Endothelial cell of umbilical vein (primary cell): Measurements from ENCODE around the gene IL36RN. TPM values are rescaled to one million over a fixed set of nuclear protein-coding genes. Genes with fewer than 3 reads are reported as not detected.

Experiments
- BruUV-seq: library from RNA; stranded (reverse); fragments of 400-500 nt; replicated peaks from 2 replicates; lab custom pipeline; 2021; lab: Mats Ljungman, UMichigan
- CTCF ChIA-PET: fragments of 300-600, 350-600 bp; sonication (Branson Sonifier 250); formaldehyde crosslinking; loops from one replicate; lab custom pipeline; 2021; ENCODE audit warnings: antibody characterized with exemption, inconsistent platforms; lab: Charles Lee
- POLR2A ChIA-PET: fragments of 300-600, 350-600 bp; sonication (Branson Sonifier 250); formaldehyde crosslinking; loops from one replicate; lab custom pipeline; 2021; ENCODE audit warnings: antibody characterized with exemption, inconsistent platforms; lab: Charles Lee
- DNase-seq: peaks from one replicate; pipeline ENCODE4 v3.0.0-alpha.2; 2011; ENCODE audit warnings: low read depth, low spot score
- FAIRE-seq: peaks from 2 replicates; lab custom pipeline; 2011; peaks lifted over from hg19 to GRCh38; lab: Jason Lieb, UNC
- H2AFZ ChIP-seq: 2 replicates; pipeline ENCODE4 v1.6.0; 2012; ENCODE audit warnings: low read depth, low read length, control low read depth, inconsistent platforms
- H3K27ac ChIP-seq: 2 replicates; pipeline ENCODE4 v1.5.1; 2011; ENCODE audit warnings: low read depth, mild to moderate bottlenecking, control low read depth, low read length, moderate library complexity; ENCODE audit not compliant: insufficient read depth
- H3K27me3 ChIP-seq, 2 experiments: 2 replicates each; pipeline versions ENCODE4 v1.6.0 to v1.6.1; 2011; ENCODE audit warnings: low read length in 2 of 2, mixed read lengths in 1 of 2; ENCODE audit not compliant: control insufficient read depth in 2 of 2, insufficient read depth in 2 of 2
- H3K36me3 ChIP-seq, 2 experiments: 2 replicates in 1 of 2; 3 replicates in 1 of 2; pipeline ENCODE4 v1.5.1; 2011; ENCODE audit warnings: low read length in 2 of 2, mild to moderate bottlenecking in 1 of 2, moderate library complexity in 1 of 2; ENCODE audit not compliant: control insufficient read depth in 2 of 2, insufficient read depth in 2 of 2; ENCODE audit errors: extremely low read depth in 1 of 2
- H3K4me1 ChIP-seq: 3 replicates; pipeline ENCODE4 v1.5.1; 2011; ENCODE audit warnings: mild to moderate bottlenecking, low read length; ENCODE audit not compliant: control insufficient read depth, insufficient read depth; ENCODE audit errors: extremely low read depth
- H3K4me2 ChIP-seq: 2 replicates; pipeline ENCODE4 v1.6.1; 2011; ENCODE audit warnings: low read length, control low read depth, mixed read lengths; ENCODE audit not compliant: insufficient read depth
- H3K4me3 ChIP-seq, 3 experiments: fragments of 200-600 bp in 1 of 3; sonication (generic), shearing (Covaris generic) in 1 of 3; replicated peaks in 1 of 3; 2 replicates each; pipeline ENCODE4 v1.5.1; 2011 to 2016; ENCODE audit warnings: control low read depth in 3 of 3, low read length in 3 of 3, mild to moderate bottlenecking in 2 of 3, inconsistent platforms in 1 of 3, low read depth in 1 of 3, moderate library complexity in 1 of 3; ENCODE audit not compliant: insufficient read depth in 1 of 3
- H3K79me2 ChIP-seq: 2 replicates; pipeline ENCODE4 v1.6.0; 2012; ENCODE audit warnings: low read length, inconsistent platforms; ENCODE audit not compliant: control insufficient read depth, insufficient read depth
- H3K9ac ChIP-seq: replicated peaks from 2 replicates; pipeline ENCODE3; 2011; ENCODE audit warnings: low read length, control low read depth; ENCODE audit not compliant: insufficient read depth; ENCODE audit errors: extremely low read depth
- H3K9me1 ChIP-seq: replicated peaks from 3 replicates; pipeline ENCODE4 v1.6.0; 2011; ENCODE audit warnings: mild to moderate bottlenecking, low read length; ENCODE audit not compliant: control insufficient read depth, insufficient read depth; ENCODE audit errors: extremely low read depth
- H3K9me3 ChIP-seq: replicated peaks from 2 replicates; pipeline ENCODE4 v1.5.1; 2012; ENCODE audit warnings: low read length, inconsistent platforms; ENCODE audit not compliant: control insufficient read depth, insufficient read depth
- H4K20me1 ChIP-seq: replicated peaks from 2 replicates; pipeline ENCODE3; 2011; ENCODE audit warnings: mild to moderate bottlenecking, low read length; ENCODE audit not compliant: control insufficient read depth, insufficient read depth; ENCODE audit errors: extremely low read depth
- EZH2 ChIP-seq: IDR thresholded peaks from 2 replicates; pipeline ENCODE4 v1.6.1; 2012; ENCODE audit warnings: borderline replicate concordance, low read depth, mild to moderate bottlenecking, moderate library complexity, low read length, inconsistent platforms; ENCODE audit not compliant: severe bottlenecking
- FOS ChIP-seq: IDR thresholded peaks from 2 replicates; pipeline ENCODE4 v1.6.1; 2011; ENCODE audit warnings: mild to moderate bottlenecking, low read length, moderate library complexity, borderline replicate concordance; ENCODE audit not compliant: insufficient read depth
- GATA2 ChIP-seq: IDR thresholded peaks from 2 replicates; pipeline ENCODE4 v1.7.0; 2011; ENCODE audit warnings: low read depth, mild to moderate bottlenecking, moderate library complexity, mixed read lengths, low read length; ENCODE audit not compliant: insufficient read length, insufficient read depth
- JUN ChIP-seq: IDR thresholded peaks from 2 replicates; pipeline ENCODE4 v1.6.1; 2011; ENCODE audit warnings: borderline replicate concordance, low read depth; ENCODE audit not compliant: insufficient read length, insufficient read depth
- MAX ChIP-seq: IDR thresholded peaks from 2 replicates; pipeline ENCODE4 v1.6.1; 2011; ENCODE audit not compliant: insufficient read depth, insufficient read length
- MYC ChIP-seq: IDR thresholded peaks from one replicate; pipeline ENCODE4 v1.6.1; 2011; ENCODE audit warnings: mild to moderate bottlenecking, low read depth, low read length
- POLR2A ChIP-seq: IDR thresholded peaks from 2 replicates; pipeline ENCODE4 v1.6.1; 2012; ENCODE audit warnings: low read depth, mild to moderate bottlenecking, control low read depth, low read length
- POLR2AphosphoS5 ChIP-seq: IDR thresholded peaks from 2 replicates; pipeline ENCODE4 v1.6.1; 2012; ENCODE audit warnings: low read depth, mild to moderate bottlenecking, control low read depth, low read length, moderate library complexity; ENCODE audit not compliant: insufficient read depth
- dilution Hi-C: fragments of 300-500 bp; cut with MboI; formaldehyde crosslinking; loops from one replicate; pipeline ENCODE4 v1.15.0; 2019; ENCODE audit warnings: low sequenced_read_pairs; ENCODE audit not compliant: extremely low pct_ligation_motif_present
- intact Hi-C: fragments of 100-400 bp; cut with micrococcal nuclease; formaldehyde crosslinking; loops from one replicate; pipeline ENCODE4 v1.10.0; 2022
- polyA plus RNA-seq, 4 experiments: library from polyadenylated mRNA; depleted of rRNA in 3 of 4; stranded (reverse) in 3 of 4; unstranded in 1 of 4; fragments of >200 nt; gene quantifications; 2 replicates each; pipeline versions ENCODE4 v1.2.1 to v1.2.3, GENCODE V29; 2011 to 2012; ENCODE audit warnings: missing spikeins in 1 of 4
- total RNA-seq: library from RNA; stranded (reverse); gene quantifications from 2 replicates; pipeline ENCODE4 v1.2.3, GENCODE V29; 2021
- TF ChIP-seq, protein P1 (sequence below), 2 donors: IDR thresholded peaks; 1 replicate in 1 of 2; 2 replicates in 1 of 2; pipeline ENCODE4 v1.5.1; 2011; ENCODE audit warnings: low read length in 2 of 2, mild to moderate bottlenecking in 2 of 2, moderate library complexity in 2 of 2, control low read depth in 1 of 2, inconsistent platforms in 1 of 2, low read depth in 1 of 2; ENCODE audit not compliant: insufficient read depth in 1 of 2; ENCODE audit errors: extremely low read depth in 1 of 2

IL36RN gene
- total and polyA plus RNA-seq, 2 donors (not counting 3 experiments of a cell fraction or from before 2014, with no cell fraction given): not detected

DNA sequence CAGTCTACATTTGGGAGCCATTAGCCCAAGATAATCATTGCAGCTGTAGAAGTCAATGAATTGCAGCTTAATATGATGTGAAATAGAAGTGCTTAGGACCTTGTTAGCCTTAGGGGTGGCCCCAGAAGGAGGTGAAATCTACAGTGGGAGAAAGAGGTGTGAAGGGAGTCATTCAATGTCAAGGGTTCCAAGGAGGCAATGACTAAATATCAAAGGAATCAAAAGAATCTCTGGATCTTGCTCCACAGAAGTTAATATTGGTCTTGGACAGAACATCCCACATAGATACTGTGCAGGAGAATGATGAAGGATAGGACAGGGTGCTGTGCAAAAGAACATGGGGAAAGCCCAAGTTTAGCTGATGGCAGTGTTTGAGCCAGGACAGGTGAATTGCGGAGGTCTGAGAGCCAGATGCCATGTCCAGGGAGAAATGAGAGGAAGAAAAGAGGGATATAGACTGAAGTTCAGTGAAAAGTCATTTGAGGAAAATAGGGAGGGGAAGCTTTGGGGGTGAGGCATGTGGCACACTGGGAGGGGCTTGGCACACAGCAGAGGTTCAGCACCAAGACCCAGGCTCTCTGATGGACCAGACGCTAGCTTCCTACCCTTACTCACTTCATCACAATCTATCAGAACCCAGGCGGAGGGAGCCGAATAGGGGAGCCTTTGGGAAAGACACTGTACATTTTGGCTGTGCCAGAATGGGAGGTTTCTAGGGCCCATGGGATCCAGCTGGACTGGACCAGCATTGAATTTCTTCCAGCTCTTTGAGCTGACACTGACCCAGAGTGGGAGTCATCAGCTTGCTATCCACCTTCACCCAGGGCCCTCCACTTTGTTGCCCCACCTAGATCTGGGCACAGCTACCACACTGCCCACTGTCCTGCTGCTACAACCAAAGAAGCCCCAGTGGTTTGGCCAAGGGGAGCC, 10.9 kb downstream of the IL36RN start:
- ChIA-PET POLR2A (no interaction called here), CTCF (no interaction called here)
- no peaks in the 10 kb centered on the region for H3K9me3 ChIP-seq
- H3K27me3 ChIP-seq: no peaks in the 10 kb centered on the region
- H3K9ac ChIP-seq: no peak overlapping the region
- no peaks in the 10 kb centered on the region for H4K20me1 ChIP-seq
- H3K4me3 ChIP-seq: no peak overlapping the region
- no peaks in the 10 kb centered on the region for H3K9me1 ChIP-seq
- H3K36me3 ChIP-seq: no peaks in the 10 kb centered on the region
- no peak overlapping the region for H3K27ac ChIP-seq
- FAIRE-seq (no peak), DNase-seq (no peak)
- H3K79me2 ChIP-seq: no peaks in the 10 kb centered on the region
- H2AFZ ChIP-seq: no peak overlapping the region
- BruUV-seq: no TSS peak
- no peak overlapping the region for H3K4me2 ChIP-seq
- dilution Hi-C loops: no loop called here
- TF ChIP-seq JUN: no peak
- TF ChIP-seq GATA2: no peak
- TF ChIP-seq FOS: no peak
- TF ChIP-seq POLR2AphosphoS5: no peak
- TF ChIP-seq MYC: no peak
- TF ChIP-seq EZH2: no peak
- no peak for TF ChIP-seq MAX
- TF ChIP-seq, protein P1, sequence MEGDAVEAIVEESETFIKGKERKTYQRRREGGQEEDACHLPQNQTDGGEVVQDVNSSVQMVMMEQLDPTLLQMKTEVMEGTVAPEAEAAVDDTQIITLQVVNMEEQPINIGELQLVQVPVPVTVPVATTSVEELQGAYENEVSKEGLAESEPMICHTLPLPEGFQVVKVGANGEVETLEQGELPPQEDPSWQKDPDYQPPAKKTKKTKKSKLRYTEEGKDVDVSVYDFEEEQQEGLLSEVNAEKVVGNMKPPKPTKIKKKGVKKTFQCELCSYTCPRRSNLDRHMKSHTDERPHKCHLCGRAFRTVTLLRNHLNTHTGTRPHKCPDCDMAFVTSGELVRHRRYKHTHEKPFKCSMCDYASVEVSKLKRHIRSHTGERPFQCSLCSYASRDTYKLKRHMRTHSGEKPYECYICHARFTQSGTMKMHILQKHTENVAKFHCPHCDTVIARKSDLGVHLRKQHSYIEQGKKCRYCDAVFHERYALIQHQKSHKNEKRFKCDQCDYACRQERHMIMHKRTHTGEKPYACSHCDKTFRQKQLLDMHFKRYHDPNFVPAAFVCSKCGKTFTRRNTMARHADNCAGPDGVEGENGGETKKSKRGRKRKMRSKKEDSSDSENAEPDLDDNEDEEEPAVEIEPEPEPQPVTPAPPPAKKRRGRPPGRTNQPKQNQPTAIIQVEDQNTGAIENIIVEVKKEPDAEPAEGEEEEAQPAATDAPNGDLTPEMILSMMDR (IDR thresholded peaks at IDR 0.05; ENCODE audit: extremely low read depth in 1 of 2, insufficient read depth in 1 of 2, low read depth in 1 of 2, low read length in 2 of 2): no peak
- TF ChIP-seq POLR2A: no peak
- intact Hi-C loops: no loop called here
- no peaks in the 10 kb centered on the region for H3K4me1 ChIP-seq
